GM21723 (cell line): ENCODE results near the gene PPIF.

Source experiments
- ATAC-seq: cut with Tn5 transposase; IDR thresholded peaks from one replicate; pipeline ENCODE4 v1.9.1; 2021; ENCODE audit warnings: mild to moderate bottlenecking, moderate library complexity; ENCODE audit not compliant: unreplicated experiment

Gene PPIF

GRCh38 chr10:79347226-79347893, at the start of gene PPIF:
PPIF (plus strand) TSS chr10:79347469; CDS start chr10:79347549, 80 bp downstream.
- ATAC-seq, result peak; percentile 82

- ATAC-seq, result no peak
Observed at GRCh38 chr10:79298403-79299244, 48.6 kb upstream of the PPIF start.

GRCh38 chr10:79299397-79300241, 47.6 kb upstream of the PPIF start:
- ATAC-seq, result no peak

- ATAC-seq, result no peak
Observed at GRCh38 chr10:79300711-79301110, 46.6 kb upstream of the PPIF start.

- no peak for ATAC-seq
Observed at GRCh38 chr10:79301754-79302530, 45.3 kb upstream of the PPIF start.

GRCh38 chr10:79303631-79304478, 43.4 kb upstream of the PPIF start:
- no peak for ATAC-seq

- ATAC-seq, result no peak
Observed at GRCh38 chr10:79304479-79305087, 42.7 kb upstream of the PPIF start.

GRCh38 chr10:79305515-79305914, 41.8 kb upstream of the PPIF start:
- ATAC-seq, result no peak

GRCh38 chr10:79305988-79306387, 41.3 kb upstream of the PPIF start:
- no peak for ATAC-seq

- no peak for ATAC-seq
Observed at GRCh38 chr10:79306644-79307220, 40.5 kb upstream of the PPIF start.

GRCh38 chr10:79308016-79308415, 39.3 kb upstream of the PPIF start:
- no peak for ATAC-seq

GRCh38 chr10:79308969-79309665, 38.2 kb upstream of the PPIF start:
- no peak for ATAC-seq

GRCh38 chr10:79310200-79310865, 36.9 kb upstream of the PPIF start:
- ATAC-seq, result no peak

GRCh38 chr10:79310911-79311573, 36.2 kb upstream of the PPIF start:
- no peak for ATAC-seq

GRCh38 chr10:79311581-79312407, 35.5 kb upstream of the PPIF start:
- ATAC-seq, result no peak

GRCh38 chr10:79312601-79313187, 34.6 kb upstream of the PPIF start:
- ATAC-seq, result no peak
